Thyroid gland (tissue), 4 donors: ENCODE results near the gene SIRPA.

Experiments
- CTCF ChIP-seq, 6 experiments: fragments of 200-600 bp in 3 of 6; fragments of 450-650 bp in 3 of 6; sonication (generic) in 3 of 6; IDR thresholded peaks; one replicate each; pipeline ENCODE4 v1.5.1; 2016 to 2019; ENCODE audit warnings: antibody characterized with exemption in 6 of 6, mild to moderate bottlenecking in 2 of 6, inconsistent platforms in 1 of 6, moderate library complexity in 1 of 6
- POLR2A ChIP-seq, 2 donors: fragments of 450-650 bp; IDR thresholded peaks; one replicate each; pipeline ENCODE4 v1.6.1; 2017; ENCODE audit warnings: antibody characterized with exemption in 2 of 2, mild to moderate bottlenecking in 2 of 2, moderate library complexity in 1 of 2

DNA sequence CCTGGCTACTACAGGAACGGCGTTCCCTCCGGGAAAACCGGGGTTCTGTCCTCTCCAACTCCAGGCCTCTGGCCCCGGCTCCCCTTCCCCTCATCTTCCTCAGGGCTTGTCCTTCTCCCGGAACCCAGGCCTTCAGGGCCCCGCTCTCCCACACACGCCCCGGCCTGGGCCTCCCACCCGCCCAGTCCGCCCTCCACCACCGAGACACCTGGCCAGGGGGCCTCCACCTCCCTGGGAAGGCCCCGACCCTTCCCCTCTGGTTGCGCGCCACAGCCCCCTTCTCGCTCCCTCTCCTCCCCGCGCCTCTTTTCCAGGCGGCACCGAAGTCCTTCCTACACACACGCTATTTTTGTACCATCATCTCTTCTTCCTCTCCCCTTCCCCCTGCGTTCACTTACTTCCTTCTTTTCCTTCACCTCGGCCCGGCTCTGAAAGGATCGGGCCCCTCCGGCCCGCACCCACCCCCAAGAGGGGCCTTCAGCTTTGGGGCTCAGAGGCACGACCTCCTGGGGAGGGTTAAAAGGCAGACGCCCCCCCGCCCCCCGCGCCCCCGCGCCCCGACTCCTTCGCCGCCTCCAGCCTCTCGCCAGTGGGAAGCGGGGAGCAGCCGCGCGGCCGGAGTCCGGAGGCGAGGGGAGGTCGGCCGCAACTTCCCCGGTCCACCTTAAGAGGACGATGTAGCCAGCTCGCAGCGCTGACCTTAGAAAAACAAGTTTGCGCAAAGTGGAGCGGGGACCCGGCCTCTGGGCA is 1.3 kb upstream of the SIRPA start:
- TF ChIP-seq CTCF (IDR thresholded peaks at IDR 0.05): no peak
- TF ChIP-seq POLR2A (IDR thresholded peaks at IDR 0.05): no peak
